Ishikawa (cell line): ENCODE data around the gene RNF220.

ENCODE experiments used
- CEBPB ChIP-seq: IDR thresholded peaks from 2 replicates; pipeline ENCODE4 v1.6.1; 2012
- CREB1 ChIP-seq: IDR thresholded peaks from 2 replicates; pipeline ENCODE4 v1.6.1; 2012; ENCODE audit warnings: low read depth
- EGR1 ChIP-seq: IDR thresholded peaks from 2 replicates; pipeline ENCODE4 v1.6.1; 2012
- EP300 ChIP-seq: IDR thresholded peaks from 2 replicates; pipeline ENCODE4 v1.6.1; 2012; ENCODE audit warnings: borderline replicate concordance
- FOXM1 ChIP-seq: IDR thresholded peaks from 2 replicates; pipeline ENCODE4 v1.6.1; 2012; ENCODE audit warnings: low read depth, borderline replicate concordance
- NFIC ChIP-seq: IDR thresholded peaks from 2 replicates; pipeline ENCODE4 v1.6.1; 2012
- RAD21 ChIP-seq: IDR thresholded peaks from 2 replicates; pipeline ENCODE4 v1.6.1; 2012; ENCODE audit warnings: low read depth
- TAF1 ChIP-seq: IDR thresholded peaks from 2 replicates; pipeline ENCODE4 v1.6.1; 2012; ENCODE audit warnings: low read depth, mild to moderate bottlenecking
- TCF12 ChIP-seq: IDR thresholded peaks from 2 replicates; pipeline ENCODE4 v1.6.1; 2012; ENCODE audit warnings: low read depth
- TEAD4 ChIP-seq: IDR thresholded peaks from 2 replicates; pipeline ENCODE4 v1.6.1; 2012
- YY1 ChIP-seq: IDR thresholded peaks from 2 replicates; pipeline ENCODE4 v1.6.1; 2012; ENCODE audit warnings: low read depth
- ZBTB7A ChIP-seq: IDR thresholded peaks from 2 replicates; pipeline ENCODE4 v1.6.1; 2012; ENCODE audit warnings: low read depth
- TF ChIP-seq, protein P1 (sequence below): IDR thresholded peaks from 2 replicates; pipeline ENCODE4 v1.6.1; 2012
- TF ChIP-seq, protein P2 (sequence below): IDR thresholded peaks from 2 replicates; pipeline ENCODE4 v1.6.1; 2012
- TF ChIP-seq, protein P3 (sequence below): IDR thresholded peaks from 2 replicates; pipeline ENCODE4 v1.6.1; 2012; ENCODE audit warnings: low read depth, mild to moderate bottlenecking

RNF220 gene

DNA sequence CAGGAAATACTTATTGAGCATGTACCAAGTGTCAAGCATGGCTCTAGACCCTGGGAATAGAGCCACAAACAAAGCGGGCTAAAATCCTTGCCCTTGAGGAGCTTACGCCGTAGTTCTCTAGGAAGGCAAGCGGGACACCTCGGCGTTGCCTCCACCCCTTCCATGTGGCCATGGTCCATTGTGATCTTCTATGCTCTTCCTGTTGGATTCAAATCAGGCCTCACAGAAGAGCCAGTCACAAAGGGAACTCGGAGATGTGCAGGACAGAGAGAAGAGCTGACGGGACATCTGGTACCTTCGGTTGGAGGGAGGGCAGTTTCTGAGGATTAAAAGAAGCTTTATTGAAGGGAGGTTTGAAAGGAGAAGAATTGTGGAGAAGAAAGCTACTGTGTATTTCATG lies 139.9 kb downstream of the RNF220 start:
- TF ChIP-seq TCF12: no peak
- TF ChIP-seq, protein P1, sequence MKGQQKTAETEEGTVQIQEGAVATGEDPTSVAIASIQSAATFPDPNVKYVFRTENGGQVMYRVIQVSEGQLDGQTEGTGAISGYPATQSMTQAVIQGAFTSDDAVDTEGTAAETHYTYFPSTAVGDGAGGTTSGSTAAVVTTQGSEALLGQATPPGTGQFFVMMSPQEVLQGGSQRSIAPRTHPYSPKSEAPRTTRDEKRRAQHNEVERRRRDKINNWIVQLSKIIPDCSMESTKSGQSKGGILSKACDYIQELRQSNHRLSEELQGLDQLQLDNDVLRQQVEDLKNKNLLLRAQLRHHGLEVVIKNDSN: no peak
- no peak for TF ChIP-seq EGR1
- TF ChIP-seq EP300: no peak
- no peak for TF ChIP-seq FOXM1
- TF ChIP-seq NFIC: no peak
- TF ChIP-seq TAF1: no peak
- no peak for TF ChIP-seq CEBPB
- TF ChIP-seq YY1: no peak

DNA sequence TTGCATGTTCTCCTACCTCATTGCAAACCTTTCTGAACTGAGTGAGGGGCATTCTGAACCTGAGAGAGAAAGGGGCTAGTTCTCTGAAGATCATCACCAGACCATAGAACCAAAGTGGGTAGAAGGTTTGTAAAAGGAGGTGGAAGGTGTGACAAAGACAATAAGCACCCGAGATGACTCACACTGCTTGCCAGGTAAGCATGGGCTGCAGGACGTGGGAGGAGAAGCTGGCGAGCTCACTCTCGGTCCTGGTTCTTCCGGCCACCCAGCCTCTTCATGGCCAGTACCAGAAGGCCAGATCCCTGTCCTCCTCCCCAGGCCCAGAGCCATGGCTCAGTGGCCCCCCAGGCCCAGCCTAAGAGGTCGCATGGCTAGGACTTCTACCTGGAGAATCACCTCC lies 140.9 kb downstream of the RNF220 start:
- TF ChIP-seq, protein P2, sequence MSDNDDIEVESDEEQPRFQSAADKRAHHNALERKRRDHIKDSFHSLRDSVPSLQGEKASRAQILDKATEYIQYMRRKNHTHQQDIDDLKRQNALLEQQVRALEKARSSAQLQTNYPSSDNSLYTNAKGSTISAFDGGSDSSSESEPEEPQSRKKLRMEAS: 0 out of 2 replicates have a peak, but pooled peaks have one; percentile 19
- TF ChIP-seq EP300 (no peak), TCF12 (no peak), CREB1 (no peak), RAD21 (no peak), EGR1 (peak; percentile 60; the same call in 1 of the 2 replicates), TEAD4 (no peak)

DNA sequence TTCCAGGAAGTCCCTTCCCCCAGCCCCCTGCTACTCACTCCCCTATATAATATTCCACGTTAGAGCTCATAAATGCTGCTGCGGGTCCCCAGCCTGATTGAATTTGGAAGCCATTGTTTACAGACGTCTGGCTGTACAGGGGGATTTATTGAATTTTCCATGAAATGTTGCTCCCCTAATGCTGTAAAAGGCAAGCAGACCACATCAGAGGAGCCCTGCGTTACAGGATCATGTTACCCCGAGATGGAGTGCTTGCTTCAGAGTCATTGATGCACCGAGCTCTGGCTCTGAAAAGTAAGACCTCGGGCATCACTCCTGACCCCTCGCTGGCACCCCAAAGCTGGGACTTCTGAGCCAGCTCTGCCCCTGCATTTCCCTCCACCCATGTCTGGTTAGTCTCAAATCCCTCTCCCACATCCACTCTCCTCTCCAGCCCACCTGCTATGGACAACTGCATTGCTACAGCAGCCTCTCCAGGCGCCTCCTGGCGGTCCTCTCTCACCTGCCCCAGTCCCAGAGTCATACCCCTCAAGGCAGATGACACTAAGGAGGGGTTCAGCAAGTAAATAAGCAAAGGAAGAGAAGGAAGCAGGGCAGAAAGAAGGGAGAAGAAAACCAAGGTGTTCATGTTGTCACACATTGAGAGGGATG lies 141.5 kb downstream of the RNF220 start:
- no peak for TF ChIP-seq EGR1
- TF ChIP-seq, protein P1: no peak
- no peak for TF ChIP-seq TEAD4

DNA sequence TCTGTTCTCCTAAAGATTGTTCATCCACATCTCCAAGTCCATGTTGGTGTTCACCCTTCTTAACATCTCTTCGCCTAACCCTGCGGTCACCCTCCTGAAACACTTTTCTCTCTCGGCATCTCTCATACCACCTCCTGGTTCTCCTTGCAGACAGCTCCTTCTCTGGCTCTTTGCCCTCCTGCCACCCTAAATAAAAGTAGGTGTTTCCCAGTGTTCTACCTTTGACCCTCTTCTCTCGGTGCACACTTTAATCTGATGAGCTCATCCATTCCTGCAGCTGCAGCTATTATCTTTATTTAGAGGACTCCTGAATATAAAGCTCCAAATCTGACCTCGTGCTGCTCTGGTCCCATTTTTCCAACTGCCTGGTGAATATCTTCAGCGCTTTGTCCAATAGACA lies 142.3 kb downstream of the RNF220 start:
- TF ChIP-seq EP300 (no peak), NFIC (no peak), EGR1 (no peak), FOXM1 (no peak), CREB1 (no peak), YY1 (no peak)
- TF ChIP-seq, protein P3, sequence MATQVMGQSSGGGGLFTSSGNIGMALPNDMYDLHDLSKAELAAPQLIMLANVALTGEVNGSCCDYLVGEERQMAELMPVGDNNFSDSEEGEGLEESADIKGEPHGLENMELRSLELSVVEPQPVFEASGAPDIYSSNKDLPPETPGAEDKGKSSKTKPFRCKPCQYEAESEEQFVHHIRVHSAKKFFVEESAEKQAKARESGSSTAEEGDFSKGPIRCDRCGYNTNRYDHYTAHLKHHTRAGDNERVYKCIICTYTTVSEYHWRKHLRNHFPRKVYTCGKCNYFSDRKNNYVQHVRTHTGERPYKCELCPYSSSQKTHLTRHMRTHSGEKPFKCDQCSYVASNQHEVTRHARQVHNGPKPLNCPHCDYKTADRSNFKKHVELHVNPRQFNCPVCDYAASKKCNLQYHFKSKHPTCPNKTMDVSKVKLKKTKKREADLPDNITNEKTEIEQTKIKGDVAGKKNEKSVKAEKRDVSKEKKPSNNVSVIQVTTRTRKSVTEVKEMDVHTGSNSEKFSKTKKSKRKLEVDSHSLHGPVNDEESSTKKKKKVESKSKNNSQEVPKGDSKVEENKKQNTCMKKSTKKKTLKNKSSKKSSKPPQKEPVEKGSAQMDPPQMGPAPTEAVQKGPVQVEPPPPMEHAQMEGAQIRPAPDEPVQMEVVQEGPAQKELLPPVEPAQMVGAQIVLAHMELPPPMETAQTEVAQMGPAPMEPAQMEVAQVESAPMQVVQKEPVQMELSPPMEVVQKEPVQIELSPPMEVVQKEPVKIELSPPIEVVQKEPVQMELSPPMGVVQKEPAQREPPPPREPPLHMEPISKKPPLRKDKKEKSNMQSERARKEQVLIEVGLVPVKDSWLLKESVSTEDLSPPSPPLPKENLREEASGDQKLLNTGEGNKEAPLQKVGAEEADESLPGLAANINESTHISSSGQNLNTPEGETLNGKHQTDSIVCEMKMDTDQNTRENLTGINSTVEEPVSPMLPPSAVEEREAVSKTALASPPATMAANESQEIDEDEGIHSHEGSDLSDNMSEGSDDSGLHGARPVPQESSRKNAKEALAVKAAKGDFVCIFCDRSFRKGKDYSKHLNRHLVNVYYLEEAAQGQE: no peak
- TF ChIP-seq, protein P2: no peak

DNA sequence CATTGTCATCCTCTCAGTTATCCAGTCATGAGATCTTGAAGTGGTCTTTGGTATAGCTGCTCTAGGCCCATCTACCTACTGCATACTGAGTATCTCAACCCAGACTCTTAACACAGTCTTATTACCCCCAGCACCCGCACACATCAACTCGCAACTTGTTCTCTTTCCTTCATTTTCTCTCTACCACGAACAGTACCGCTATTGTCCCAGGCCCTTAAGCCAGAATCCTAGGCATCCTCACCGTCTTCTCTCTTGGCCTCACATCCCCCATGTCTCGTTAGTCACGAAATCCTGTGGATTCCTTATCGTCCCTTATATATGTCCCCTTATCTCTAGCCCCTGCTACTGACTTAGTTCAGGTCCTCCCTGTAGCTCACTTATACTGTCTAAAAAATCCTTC lies 142.8 kb downstream of the RNF220 start:
- TF ChIP-seq YY1: no peak
- TF ChIP-seq TAF1: no peak
- TF ChIP-seq EGR1: no peak
- no peak for TF ChIP-seq RAD21
- TF ChIP-seq TEAD4: no peak
- TF ChIP-seq CEBPB: no peak
- TF ChIP-seq, protein P2: no peak
- TF ChIP-seq TCF12: no peak
- TF ChIP-seq, protein P3: no peak
- TF ChIP-seq, protein P1: no peak
- no peak for TF ChIP-seq FOXM1
- TF ChIP-seq EP300: no peak
- no peak for TF ChIP-seq NFIC
- no peak for TF ChIP-seq ZBTB7A
- TF ChIP-seq CREB1: no peak

DNA sequence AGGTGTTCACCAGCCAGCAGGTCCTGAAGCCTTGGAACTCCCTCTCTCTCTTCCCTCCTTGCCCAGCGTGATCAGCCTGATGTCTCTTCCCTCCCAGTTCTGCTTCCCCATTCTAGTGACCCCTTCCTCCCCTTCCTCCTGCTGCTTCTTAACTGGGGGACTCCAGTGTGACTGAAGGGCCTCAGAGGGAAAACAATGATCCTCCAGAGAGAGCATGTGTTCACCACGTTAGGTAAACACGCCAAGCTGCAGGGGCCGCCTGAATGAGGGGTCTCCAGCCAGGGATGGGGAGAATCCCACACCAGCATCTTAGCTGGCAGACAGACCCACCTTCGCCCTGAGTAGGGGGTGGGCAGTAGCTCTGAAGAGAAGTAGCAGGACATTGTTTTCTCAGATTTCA lies 144.5 kb downstream of the RNF220 start:
- TF ChIP-seq YY1 (no peak), EGR1 (no peak), EP300 (no peak), TAF1 (no peak), TCF12 (no peak), CEBPB (no peak), NFIC (no peak)
- TF ChIP-seq, protein P3: no peak
- TF ChIP-seq, protein P2: no peak
- TF ChIP-seq, protein P1: no peak
